Kidney (tissue), 14 donors: ENCODE data around the gene SOHLH1. TPM values are rescaled to one million over a fixed set of nuclear protein-coding genes. Genes with fewer than 3 reads are reported as not detected.

ENCODE experiments used
- DNase-seq, 5 donors: peaks; one replicate each; pipeline ENCODE4 v3.0.0-alpha.2; 2013 to 2020
- FAIRE-seq: peaks from 2 replicates; lab custom pipeline; 2012; peaks lifted over from hg19 to GRCh38; lab: Jason Lieb, UNC
- H3K27ac ChIP-seq, 2 donors: one replicate each; pipeline ENCODE4 v1.7.0; 2013; ENCODE audit warnings: low read depth in 2 of 2, low read length in 2 of 2, inconsistent platforms in 1 of 2
- H3K27me3 ChIP-seq: one replicate; pipeline ENCODE4 v1.7.1; 2013; ENCODE audit warnings: low read length, inconsistent platforms; ENCODE audit not compliant: control insufficient read depth, insufficient read depth
- H3K36me3 ChIP-seq, 3 donors: one replicate each; pipeline versions ENCODE4 v1.7.0 to v1.7.1; 2013; ENCODE audit warnings: low read length in 3 of 3, control low read depth in 1 of 3, inconsistent platforms in 1 of 3; ENCODE audit not compliant: insufficient read depth in 3 of 3, control insufficient read depth in 2 of 3
- H3K4me1 ChIP-seq, 3 donors: one replicate each; pipeline versions ENCODE4 v1.7.0 to v1.7.1; 2013; ENCODE audit warnings: low read length in 3 of 3, inconsistent platforms in 1 of 3, low read depth in 1 of 3; ENCODE audit not compliant: control insufficient read depth in 2 of 3, insufficient read depth in 2 of 3
- H3K4me3 ChIP-seq, 3 donors: one replicate each; pipeline versions ENCODE4 v1.7.0 to v1.8.1; 2013; ENCODE audit warnings: low read length in 3 of 3, control low read depth in 1 of 3, inconsistent platforms in 1 of 3
- H3K9ac ChIP-seq, 3 donors: one replicate each; pipeline versions ENCODE4 v1.7.0 to v1.7.1; 2013; ENCODE audit warnings: low read length in 3 of 3, control low read depth in 1 of 3, inconsistent platforms in 1 of 3
- H3K9me3 ChIP-seq, 3 donors: one replicate each; pipeline versions ENCODE4 v1.7.0 to v1.7.1; 2013; ENCODE audit warnings: low read length in 3 of 3, control low read depth in 1 of 3, inconsistent platforms in 1 of 3; ENCODE audit not compliant: control insufficient read depth in 2 of 3, insufficient read depth in 1 of 3
- CTCF ChIP-seq: IDR thresholded peaks from 3 replicates; pipeline ENCODE4 v1.5.1; 2012; ENCODE audit warnings: mild to moderate bottlenecking, moderate library complexity, borderline replicate concordance; ENCODE audit not compliant: insufficient read depth; ENCODE audit errors: extremely low read depth
- intact Hi-C: fragments of 100-400 bp; cut with DNase I; formaldehyde crosslinking; loops from one replicate; pipeline ENCODE4 v1.11.1; 2022
- polyA plus RNA-seq: library from polyadenylated mRNA; stranded (reverse); fragments of 350-450 nt; fragmentation: Illumina TruSeq; extraction: RNeasy Lipid Tissue Mini Kit (QIAGEN cat#74804); gene quantifications from one replicate; pipeline ENCODE4 v1.2.3, GENCODE V29; 2014; ENCODE audit warnings: low read depth, low replicate concordance; ENCODE audit not compliant: insufficient read depth
- total RNA-seq: library from RNA; stranded (reverse); fragmentation: NEBNext Ultra II Directional; extraction: Animal tissue kit (Norgen Biotek cat#: 25700); gene quantifications from one replicate; pipeline ENCODE4 v1.2.1, GENCODE V29; 2021
- donor health status: control.
- donor health status: control.
- donor health status: control.
- donor health status: control.
- donor health status: control.
- donor health status: DM: yes; HTN: yes; CAD: no.
- donor health status: Normal renal cell carcinoma (clear cell type).

Gene SOHLH1
- total and polyA plus RNA-seq, 2 donors from 2014 or later, result not detected

GRCh38 chr9:135736979-135737839 lies 37.9 kb upstream of the SOHLH1 start:
- Histone ChIP-seq H3K4me3 (no peak overlapping the region), H3K27ac (no peak overlapping the region), H3K36me3 (no peaks in the 10 kb centered on the region), H3K27me3 (no peaks in the 10 kb centered on the region), H3K4me1 (no peaks in the 10 kb centered on the region), H3K9me3 (no peaks in the 10 kb centered on the region), H3K9ac (no peak overlapping the region)
- DNase-seq (no peak), FAIRE-seq (no peak)
- intact Hi-C loops, result no loop called here
- TF ChIP-seq CTCF, result no peak

GRCh38 chr9:135736272-135736978 lies 37.1 kb upstream of the SOHLH1 start:
- intact Hi-C loops, result no loop called here

GRCh38 chr9:135734616-135735144 lies 35.4 kb upstream of the SOHLH1 start:
- Histone ChIP-seq H3K4me3 (no peak overlapping the region), H3K27ac (no peak overlapping the region), H3K4me1 (no peaks in the 10 kb centered on the region), H3K9ac (no peak overlapping the region), H3K9me3 (peaks cover 0 to 5% (median 0%) of the 10 kb centered on the region in 3 donors), H3K27me3 (no peaks in the 10 kb centered on the region), H3K36me3 (no peaks in the 10 kb centered on the region)
- no peak for DNase-seq
- no peak for FAIRE-seq
- intact Hi-C loops, result no loop called here
- TF ChIP-seq CTCF, result no peak

More at GRCh38 chr9:135736272-135736978, 37.1 kb upstream of the SOHLH1 start:
- H3K36me3 ChIP-seq, result no peaks in the 10 kb centered on the region
- H3K4me1 ChIP-seq, result no peaks in the 10 kb centered on the region
- no peaks in the 10 kb centered on the region for H3K27me3 ChIP-seq
- H3K27ac ChIP-seq, result no peak overlapping the region
- H3K4me3 ChIP-seq, result no peak overlapping the region
- peaks cover 0 to 3% (median 0%) of the 10 kb centered on the region in 3 donors for H3K9me3 ChIP-seq
- FAIRE-seq, result no peak
- DNase-seq, result no peak
- no peak for TF ChIP-seq CTCF
- no peak overlapping the region for H3K9ac ChIP-seq
